Lower leg skin (tissue), 4 donors: ENCODE data around the gene CER1. TPM values are rescaled to one million over a fixed set of nuclear protein-coding genes. Genes with fewer than 3 reads are reported as not detected.

ENCODE experiments used
- DNase-seq, 2 donors: peaks; one replicate each; pipeline ENCODE4 v3.0.0-alpha.2; 2019; ENCODE audit warnings: low spot score in 2 of 2
- H3K4me3 ChIP-seq: fragments of 200-600 bp; sonication (generic); 2 replicates; pipeline ENCODE4 v1.5.1; 2017; ENCODE audit warnings: mild to moderate bottlenecking, low read depth; ENCODE audit not compliant: poor library complexity, severe bottlenecking
- POLR2A ChIP-seq, 2 donors: fragments of 450-650 bp; IDR thresholded peaks; one replicate each; pipeline ENCODE4 v1.6.1; 2016 to 2017; ENCODE audit warnings: antibody characterized with exemption in 2 of 2, mild to moderate bottlenecking in 1 of 2, moderate library complexity in 1 of 2
- WGBS, 2 donors: methylation state at CpG; one replicate each; pipeline ENCODE4 v1.1.5; 2018; 5-methylcytosine and 5-hydroxymethylcytosine counted together
- intact Hi-C: fragments of 100-400 bp; cut with DNase I; formaldehyde crosslinking; loops from one replicate; pipeline ENCODE4 v1.15.0; 2023; ENCODE audit warnings: low total_unique reads
- total RNA-seq, 4 donors: library from RNA; depleted of rRNA; stranded (reverse); fragments of >200 nt; gene quantifications; one replicate each; pipeline ENCODE4 v1.1.0, GENCODE V29; 2016
- TF ChIP-seq, protein P1 (sequence below), 3 donors: fragments of 450-650 bp; IDR thresholded peaks; one replicate each; pipeline ENCODE4 v1.5.1; 2016; ENCODE audit warnings: antibody characterized with exemption in 3 of 3, mild to moderate bottlenecking in 3 of 3, moderate library complexity in 2 of 3

The CER1 gene
- total RNA-seq, 4 donors from 2014 or later: not detected

- WGBS, 2 donors: 91 to 93% methylated on average over 2 of the region's 2 CpGs
- no peak overlapping the region for H3K4me3 ChIP-seq
- DNase-seq: no peak
- intact Hi-C loops: no loop called here
- TF ChIP-seq POLR2A (IDR thresholded peaks at IDR 0.05): no peak
- TF ChIP-seq, protein P1, sequence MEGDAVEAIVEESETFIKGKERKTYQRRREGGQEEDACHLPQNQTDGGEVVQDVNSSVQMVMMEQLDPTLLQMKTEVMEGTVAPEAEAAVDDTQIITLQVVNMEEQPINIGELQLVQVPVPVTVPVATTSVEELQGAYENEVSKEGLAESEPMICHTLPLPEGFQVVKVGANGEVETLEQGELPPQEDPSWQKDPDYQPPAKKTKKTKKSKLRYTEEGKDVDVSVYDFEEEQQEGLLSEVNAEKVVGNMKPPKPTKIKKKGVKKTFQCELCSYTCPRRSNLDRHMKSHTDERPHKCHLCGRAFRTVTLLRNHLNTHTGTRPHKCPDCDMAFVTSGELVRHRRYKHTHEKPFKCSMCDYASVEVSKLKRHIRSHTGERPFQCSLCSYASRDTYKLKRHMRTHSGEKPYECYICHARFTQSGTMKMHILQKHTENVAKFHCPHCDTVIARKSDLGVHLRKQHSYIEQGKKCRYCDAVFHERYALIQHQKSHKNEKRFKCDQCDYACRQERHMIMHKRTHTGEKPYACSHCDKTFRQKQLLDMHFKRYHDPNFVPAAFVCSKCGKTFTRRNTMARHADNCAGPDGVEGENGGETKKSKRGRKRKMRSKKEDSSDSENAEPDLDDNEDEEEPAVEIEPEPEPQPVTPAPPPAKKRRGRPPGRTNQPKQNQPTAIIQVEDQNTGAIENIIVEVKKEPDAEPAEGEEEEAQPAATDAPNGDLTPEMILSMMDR (IDR thresholded peaks at IDR 0.05): no peak
Observed at GRCh38 chr9:14761584-14761983, 39.1 kb upstream of the CER1 start.

- 0% methylated on average over 1 of the region's 1 CpG for WGBS, 2 donors
- intact Hi-C loops: no loop called here
- TF ChIP-seq, protein P1 (IDR thresholded peaks at IDR 0.05): no peak
- TF ChIP-seq POLR2A (IDR thresholded peaks at IDR 0.05): no peak
- DNase-seq: no peak
- no peak overlapping the region for H3K4me3 ChIP-seq
Observed at GRCh38 chr9:14760060-14760459, 37.5 kb upstream of the CER1 start.

GRCh38 chr9:14756291-14756690 lies 33.8 kb upstream of the CER1 start:
- 56 to 58% methylated on average over 1 of the region's 1 CpG for WGBS, 2 donors

GRCh38 chr9:14752871-14753270 lies 30.3 kb upstream of the CER1 start:
- intact Hi-C loops: no loop called here

More at GRCh38 chr9:14756291-14756690, 33.8 kb upstream of the CER1 start:
- intact Hi-C loops: no loop called here
- H3K4me3 ChIP-seq: no peak overlapping the region
- no peak for TF ChIP-seq POLR2A (IDR thresholded peaks at IDR 0.05)
- TF ChIP-seq, protein P1 (IDR thresholded peaks at IDR 0.05): no peak
- DNase-seq: no peak

GRCh38 chr9:14752271-14752670 lies 29.7 kb upstream of the CER1 start:
- intact Hi-C loops: no loop called here
- no peak for TF ChIP-seq POLR2A (IDR thresholded peaks at IDR 0.05)
- TF ChIP-seq, protein P1 (IDR thresholded peaks at IDR 0.05): no peak
- WGBS, 2 donors: 73 to 89% methylated on average over 1 of the region's 1 CpG
- DNase-seq: no peak
- H3K4me3 ChIP-seq: no peak overlapping the region

More at GRCh38 chr9:14752871-14753270, 30.3 kb upstream of the CER1 start:
- 79 to 90% methylated on average over 1 of the region's 1 CpG for WGBS, 2 donors
- H3K4me3 ChIP-seq: no peak overlapping the region
- no peak for TF ChIP-seq POLR2A (IDR thresholded peaks at IDR 0.05)
- TF ChIP-seq, protein P1 (IDR thresholded peaks at IDR 0.05): no peak
- no peak for DNase-seq

DNA sequence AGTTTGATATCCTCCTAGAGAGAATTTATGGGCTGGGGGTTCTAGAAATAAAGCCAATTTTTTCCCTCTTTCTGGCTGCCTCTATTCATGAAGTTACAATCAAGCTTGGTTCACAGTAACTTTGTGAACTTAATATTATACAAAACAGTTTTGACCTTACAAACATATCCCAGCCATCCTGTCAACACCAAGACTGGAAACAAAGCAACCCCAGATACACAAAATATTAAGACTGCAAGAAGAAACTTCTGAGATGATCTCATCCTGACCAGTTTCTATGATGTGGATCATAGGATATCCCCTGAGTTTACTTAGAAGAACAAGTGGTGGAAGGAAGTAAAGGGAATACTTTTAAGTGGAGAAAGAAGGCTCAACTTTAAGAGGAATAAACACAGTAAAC lies 28.3 kb upstream of the CER1 start:
- DNase-seq: no peak
- intact Hi-C loops: no loop called here
- TF ChIP-seq, protein P1 (IDR thresholded peaks at IDR 0.05): no peak
- TF ChIP-seq POLR2A (IDR thresholded peaks at IDR 0.05): no peak
- no peak overlapping the region for H3K4me3 ChIP-seq
